Measurements from ENCODE around the gene MME.

DNA sequence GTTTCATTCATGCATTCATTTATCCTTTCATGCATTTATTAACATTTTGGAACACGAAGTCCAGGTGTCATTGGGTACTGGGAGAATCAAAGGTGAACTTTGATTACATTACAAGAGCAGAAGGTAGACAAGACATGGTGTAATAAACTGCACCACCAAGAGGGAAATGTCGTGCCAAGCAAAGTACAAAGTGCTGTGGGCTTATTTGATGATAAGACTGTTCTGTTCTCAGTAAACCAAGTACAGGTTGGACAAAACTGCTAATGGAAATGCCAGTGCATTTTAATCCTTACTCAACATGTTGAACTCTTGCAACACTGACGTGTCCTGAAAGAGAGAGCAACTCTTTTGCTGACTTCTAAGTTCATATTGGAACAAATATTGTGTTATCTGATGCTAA, 69.4 kb downstream of the MME start:
- TF ChIP-seq EGR1 (IDR thresholded peaks at IDR 0.05; ENCODE audit: borderline replicate concordance, low read depth, low read length) = no peak
- no peak for TF ChIP-seq KDM1A (IDR thresholded peaks at IDR 0.05; ENCODE audit: borderline replicate concordance, low read length)
- no peak for TF ChIP-seq JUND (IDR thresholded peaks at IDR 0.05; ENCODE audit: low read length)
- TF ChIP-seq, protein P1, sequence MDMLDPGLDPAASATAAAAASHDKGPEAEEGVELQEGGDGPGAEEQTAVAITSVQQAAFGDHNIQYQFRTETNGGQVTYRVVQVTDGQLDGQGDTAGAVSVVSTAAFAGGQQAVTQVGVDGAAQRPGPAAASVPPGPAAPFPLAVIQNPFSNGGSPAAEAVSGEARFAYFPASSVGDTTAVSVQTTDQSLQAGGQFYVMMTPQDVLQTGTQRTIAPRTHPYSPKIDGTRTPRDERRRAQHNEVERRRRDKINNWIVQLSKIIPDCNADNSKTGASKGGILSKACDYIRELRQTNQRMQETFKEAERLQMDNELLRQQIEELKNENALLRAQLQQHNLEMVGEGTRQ (IDR thresholded peaks at IDR 0.05; ENCODE audit: low read length) = no peak
- TF ChIP-seq TAF1 (IDR thresholded peaks at IDR 0.05; ENCODE audit: low read depth, low read length) = no peak
- TF ChIP-seq, protein P2, sequence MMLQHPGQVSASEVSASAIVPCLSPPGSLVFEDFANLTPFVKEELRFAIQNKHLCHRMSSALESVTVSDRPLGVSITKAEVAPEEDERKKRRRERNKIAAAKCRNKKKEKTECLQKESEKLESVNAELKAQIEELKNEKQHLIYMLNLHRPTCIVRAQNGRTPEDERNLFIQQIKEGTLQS (IDR thresholded peaks at IDR 0.05; ENCODE audit: insufficient read depth, low read depth, low read length) = no peak
- no peak for TF ChIP-seq EP300 (IDR thresholded peaks at IDR 0.05; ENCODE audit: borderline replicate concordance in 1 of 2, low read depth in 2 of 2, low read length in 2 of 2)
- TF ChIP-seq, protein P3, sequence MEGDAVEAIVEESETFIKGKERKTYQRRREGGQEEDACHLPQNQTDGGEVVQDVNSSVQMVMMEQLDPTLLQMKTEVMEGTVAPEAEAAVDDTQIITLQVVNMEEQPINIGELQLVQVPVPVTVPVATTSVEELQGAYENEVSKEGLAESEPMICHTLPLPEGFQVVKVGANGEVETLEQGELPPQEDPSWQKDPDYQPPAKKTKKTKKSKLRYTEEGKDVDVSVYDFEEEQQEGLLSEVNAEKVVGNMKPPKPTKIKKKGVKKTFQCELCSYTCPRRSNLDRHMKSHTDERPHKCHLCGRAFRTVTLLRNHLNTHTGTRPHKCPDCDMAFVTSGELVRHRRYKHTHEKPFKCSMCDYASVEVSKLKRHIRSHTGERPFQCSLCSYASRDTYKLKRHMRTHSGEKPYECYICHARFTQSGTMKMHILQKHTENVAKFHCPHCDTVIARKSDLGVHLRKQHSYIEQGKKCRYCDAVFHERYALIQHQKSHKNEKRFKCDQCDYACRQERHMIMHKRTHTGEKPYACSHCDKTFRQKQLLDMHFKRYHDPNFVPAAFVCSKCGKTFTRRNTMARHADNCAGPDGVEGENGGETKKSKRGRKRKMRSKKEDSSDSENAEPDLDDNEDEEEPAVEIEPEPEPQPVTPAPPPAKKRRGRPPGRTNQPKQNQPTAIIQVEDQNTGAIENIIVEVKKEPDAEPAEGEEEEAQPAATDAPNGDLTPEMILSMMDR (IDR thresholded peaks at IDR 0.05; ENCODE audit: control extremely low read depth in 1 of 3, insufficient read depth in 1 of 3, low read depth in 1 of 3, low read length in 3 of 3) = no peak
- TF ChIP-seq SP2 (IDR thresholded peaks at IDR 0.05; ENCODE audit: low read length) = no peak
- TF ChIP-seq HDAC6 (IDR thresholded peaks at IDR 0.05; ENCODE audit: low read depth, low read length) = no peak
- TF ChIP-seq SRF (IDR thresholded peaks at IDR 0.05; ENCODE audit: low read depth, low read length) = no peak

All from H1 (cell line).